GM12873 (cell line): Measurements from ENCODE around the gene ABCB11.

ENCODE experiments used
- CTCF ChIP-seq: IDR thresholded peaks from 2 replicates; pipeline ENCODE4 v1.5.1; 2012; ENCODE audit warnings: low read depth, mild to moderate bottlenecking, moderate library complexity, low read length, control low read depth; ENCODE audit not compliant: insufficient read depth; ENCODE audit errors: missing control alignments

Gene ABCB11

DNA sequence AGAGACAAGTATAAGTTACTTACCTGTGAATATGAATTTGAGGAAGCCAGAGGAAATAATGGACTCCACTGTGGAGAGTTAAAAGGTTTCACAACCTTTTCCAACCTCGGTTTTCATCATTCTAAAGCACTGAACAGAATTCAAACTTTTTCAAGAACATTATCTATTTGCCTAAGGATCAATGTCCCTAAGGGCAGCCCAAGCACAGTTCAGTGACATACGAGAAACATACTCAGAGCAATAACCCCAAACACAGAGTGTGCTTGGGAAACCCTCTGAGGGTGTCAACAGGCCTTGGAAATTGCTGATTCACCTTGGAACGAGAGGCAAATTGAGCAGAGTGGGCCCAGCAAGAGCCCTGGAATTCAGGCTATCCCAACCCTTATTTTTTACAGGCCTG lies at the start of gene ABCB11:
Gene ABCB11 (minus strand): TSS at position 123 of the 400 bp plus-strand sequence. CDS start 13,199 bp downstream, outside the sequence.
- TF ChIP-seq CTCF: no peak

DNA sequence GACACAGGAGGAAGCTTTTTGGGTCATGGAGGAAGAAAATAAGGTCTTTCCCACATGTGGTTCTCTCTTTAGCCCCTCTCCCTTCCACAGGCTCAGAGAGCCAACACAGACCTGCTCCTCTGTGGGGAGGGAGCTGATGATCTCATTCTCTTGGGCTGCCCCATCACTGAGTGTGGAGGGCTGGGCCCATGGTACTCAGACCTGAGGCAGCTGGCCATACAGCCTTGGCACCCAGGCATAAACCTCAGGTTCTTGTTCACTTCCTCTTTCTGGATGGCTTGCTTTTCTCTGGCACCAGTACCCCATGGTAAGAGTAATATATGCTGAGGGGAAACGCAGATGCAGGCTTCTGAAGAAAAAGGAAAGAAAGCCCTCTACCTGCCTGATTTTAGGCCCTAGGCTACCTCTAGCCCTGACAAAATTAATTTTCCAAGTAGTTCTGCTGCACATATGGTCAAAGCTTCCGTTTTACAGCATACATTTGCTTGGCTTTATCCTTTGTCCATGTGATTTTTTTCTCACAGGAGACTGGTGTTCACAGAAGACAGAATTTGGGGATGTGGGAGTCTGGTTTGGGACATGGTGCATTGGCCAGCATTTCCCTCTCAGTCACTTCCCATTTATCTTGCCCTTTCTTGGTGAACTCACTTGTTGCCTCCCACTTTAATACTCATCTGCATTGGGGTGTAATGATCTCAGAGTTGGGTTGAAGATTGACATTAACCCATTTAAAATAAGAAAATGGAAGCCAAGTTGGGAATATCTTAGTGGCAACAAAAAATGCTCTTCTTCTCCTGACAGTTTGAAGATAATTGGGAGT lies 49.3 kb upstream of the ABCB11 start:
- TF ChIP-seq CTCF: no peak

GRCh38 chr2:169077674-169078240 lies 46.6 kb upstream of the ABCB11 start:
- TF ChIP-seq CTCF: no peak

DNA sequence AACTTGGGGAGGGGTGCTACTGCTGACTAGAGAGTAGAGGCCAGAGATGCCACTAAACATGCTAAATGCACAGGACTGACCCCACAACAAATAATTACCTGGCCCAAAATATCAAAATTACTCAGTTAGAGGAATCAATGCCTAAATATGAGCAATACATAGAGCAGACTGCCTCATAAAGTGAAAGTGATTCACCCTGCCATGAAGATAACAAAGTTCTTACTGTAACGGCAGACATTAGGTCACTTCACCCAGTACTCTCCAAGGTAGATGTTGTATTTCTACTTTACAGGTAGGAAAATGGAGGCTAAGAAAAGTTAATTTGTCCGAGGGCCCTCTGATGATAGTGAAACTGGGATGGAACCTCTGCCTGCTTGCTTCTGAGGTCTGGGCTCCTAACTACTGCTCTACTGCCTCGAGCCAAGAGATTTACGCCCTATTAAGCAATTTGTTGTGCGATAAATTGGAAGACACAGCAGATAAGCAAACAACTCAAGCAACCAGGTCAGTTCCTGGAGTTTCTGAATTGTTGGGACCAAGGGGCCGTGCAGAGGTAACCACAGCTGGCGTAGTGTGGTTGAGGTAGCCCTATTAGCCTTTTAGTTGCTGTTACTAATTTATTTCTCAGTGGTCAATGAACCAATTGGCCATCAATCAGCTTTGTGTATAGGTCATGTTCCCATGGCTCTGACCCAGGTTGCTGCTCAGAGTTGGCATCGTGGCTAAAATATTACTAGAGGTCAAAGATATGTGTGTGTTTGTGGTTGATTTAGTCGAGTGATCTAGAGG lies 43.0 kb upstream of the ABCB11 start:
- no peak for TF ChIP-seq CTCF

DNA sequence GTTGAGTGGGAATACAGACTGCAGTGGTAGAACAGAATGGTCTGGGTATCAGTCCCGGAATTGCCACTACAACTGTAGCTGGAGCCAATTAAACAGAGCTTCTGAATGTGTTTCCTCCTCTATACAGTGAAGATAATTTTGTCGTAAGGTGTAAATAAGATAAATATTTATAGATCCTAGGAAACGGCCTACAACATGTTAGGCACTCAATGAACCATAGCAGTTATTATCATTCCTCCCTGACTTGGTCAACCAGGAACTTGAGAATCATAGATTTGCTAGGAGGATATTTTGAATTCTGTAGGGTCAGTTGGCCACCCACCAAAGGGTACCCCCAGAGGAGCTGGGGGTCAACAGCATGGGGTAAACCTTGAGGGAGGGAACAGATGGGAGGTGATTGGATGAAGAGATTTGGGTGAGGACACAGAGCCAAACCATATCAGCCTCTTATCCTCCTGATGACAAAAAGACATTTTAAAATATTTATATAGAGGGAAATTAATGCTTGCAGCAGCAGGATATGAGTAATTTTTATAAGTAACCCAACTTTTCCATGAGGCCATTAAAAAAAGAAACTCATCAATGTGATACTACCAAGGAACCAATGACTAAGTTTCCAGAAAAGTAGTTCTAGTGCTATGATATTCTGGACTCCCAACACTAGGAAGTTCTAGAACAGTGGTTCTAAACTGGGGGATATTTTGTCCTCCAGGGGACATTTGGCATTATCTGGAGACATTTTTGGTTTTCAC lies 42.3 kb upstream of the ABCB11 start:
- no peak for TF ChIP-seq CTCF

DNA sequence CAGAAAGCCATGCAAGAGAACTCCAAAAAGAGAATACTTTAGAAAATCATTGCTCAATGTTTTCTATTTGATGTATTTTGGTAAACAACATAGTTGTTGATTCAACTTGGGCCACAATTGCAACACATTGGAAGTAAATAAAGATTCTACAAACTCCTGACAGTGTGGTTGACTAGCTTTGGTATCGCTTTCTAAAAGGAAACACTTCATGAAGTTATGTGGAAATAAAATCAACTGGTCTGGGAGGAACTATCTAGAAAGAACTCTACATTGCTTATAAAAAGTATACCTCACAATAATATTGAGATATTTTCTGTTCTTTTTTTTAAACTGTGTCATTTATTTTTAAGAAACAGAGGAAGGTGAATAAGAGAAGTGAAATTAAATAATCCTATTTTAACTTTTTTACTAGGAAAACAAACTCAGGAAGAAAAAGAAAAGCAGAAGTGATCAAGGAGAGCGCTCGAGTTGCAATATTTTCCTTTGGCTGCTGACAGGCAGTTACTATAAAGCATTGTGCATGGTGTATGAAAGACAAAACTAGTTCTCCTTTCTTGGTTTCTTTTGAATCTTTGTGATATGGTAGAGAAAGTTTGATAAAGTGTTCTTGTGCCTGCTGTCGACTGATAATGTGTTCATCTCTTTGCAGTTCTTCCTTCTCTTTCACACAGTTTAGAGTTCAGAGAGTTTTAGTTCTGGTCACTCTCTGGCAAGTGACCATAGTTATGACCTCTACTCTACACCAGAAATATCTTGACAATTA lies 41.2 kb upstream of the ABCB11 start:
- TF ChIP-seq CTCF: no peak
